ENCODE results near the gene LY6G6F. TPM values are rescaled to one million over a fixed set of nuclear protein-coding genes. Genes with fewer than 3 reads are reported as not detected.

LY6G6F gene
- total RNA-seq, 4 donors from 2014 or later, result not detected

DNA sequence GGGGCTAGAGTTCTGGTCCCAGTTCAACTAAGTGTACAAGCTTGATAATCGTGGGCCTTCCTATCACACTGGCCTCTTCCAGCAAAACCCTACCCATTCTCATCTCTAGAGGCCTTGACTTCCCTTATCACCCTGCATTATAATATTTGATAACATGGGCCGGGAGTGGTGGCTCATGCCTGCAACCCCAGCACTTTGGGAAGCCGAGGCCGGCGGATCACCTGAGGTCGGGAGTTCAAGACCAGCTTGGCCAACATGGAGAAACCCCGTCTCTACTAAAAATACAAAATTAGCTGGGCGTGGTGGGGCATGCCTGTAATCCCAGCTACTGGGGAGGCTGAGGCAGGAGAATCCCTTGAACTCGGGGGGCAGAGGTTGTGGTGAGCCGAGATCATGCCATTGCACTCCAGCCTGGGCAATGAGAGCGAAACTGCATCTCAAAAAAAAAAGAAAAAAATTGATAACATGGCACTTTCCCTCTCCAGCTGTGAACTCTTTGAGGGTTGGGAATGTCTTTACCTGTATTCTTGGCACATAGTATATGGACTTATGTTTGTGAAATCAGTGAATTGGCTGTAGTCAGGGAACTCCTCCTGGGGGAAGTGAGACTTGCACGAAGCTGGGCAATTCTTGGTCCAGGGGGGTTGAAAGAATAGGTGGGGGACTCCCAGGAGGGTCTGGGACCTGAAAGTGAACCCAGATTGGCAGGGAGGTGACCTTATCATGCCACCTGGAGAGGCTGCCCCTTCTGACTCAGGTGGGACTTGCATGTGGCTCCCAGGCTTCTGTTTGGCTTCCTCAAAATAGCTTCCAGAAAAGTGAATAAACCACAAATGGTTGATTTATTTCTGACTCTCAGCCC is 45.2 kb upstream of the LY6G6F start:
- H3K36me3 ChIP-seq, result peaks cover 0 to 6% (median 0%) of the 10 kb centered on the region in 4 donors
- peak overlapping the region in 1 of 4 donors; percentile 87 for H3K4me3 ChIP-seq
- no peaks in the 10 kb centered on the region for H3K27me3 ChIP-seq
- no peaks in the 10 kb centered on the region for H3K9me3 ChIP-seq
- intact Hi-C loops (cut with DNase I; ENCODE audit: low total_unique reads) (no loop called here), in situ Hi-C loops (cut with MboI; ENCODE audit: low pct_ligation_motif_present in 1 of 4, low pct_unique_long_range_greater_than_20kb in 1 of 4, low sequenced_read_pairs in 3 of 4) (no loop called here)
- H3K4me1 ChIP-seq, result peaks cover 30 to 68% (median 46%) of the 10 kb centered on the region in 4 donors
- no peak for DNase-seq
- peak overlapping the region; percentile 88 to 95 (median 90) for H3K27ac ChIP-seq
- 50 to 82% methylated on average over 2 to 12 of the region's 12 CpGs for WGBS, 2 donors (ENCODE audit: low coverage in 1 of 2)
- no peak for TF ChIP-seq CTCF (IDR thresholded peaks at IDR 0.05)
- no peak for TF ChIP-seq POLR2AphosphoS5 (IDR thresholded peaks at IDR 0.05)
- no peak for TF ChIP-seq EP300 (IDR thresholded peaks at IDR 0.05; ENCODE audit: low read depth)
- TF ChIP-seq POLR2A (IDR thresholded peaks at IDR 0.05), result no peak

- in situ Hi-C loops (cut with MboI; ENCODE audit: low pct_ligation_motif_present in 1 of 4, low pct_unique_long_range_greater_than_20kb in 1 of 4, low sequenced_read_pairs in 3 of 4), result no loop called here
- WGBS, 2 donors (ENCODE audit: low coverage in 1 of 2), result 84 to 89% methylated on average over 6 to 12 of the region's 12 CpGs
Measured at GRCh38 chr6:31662124-31662723, 44.4 kb upstream of the LY6G6F start.

DNA sequence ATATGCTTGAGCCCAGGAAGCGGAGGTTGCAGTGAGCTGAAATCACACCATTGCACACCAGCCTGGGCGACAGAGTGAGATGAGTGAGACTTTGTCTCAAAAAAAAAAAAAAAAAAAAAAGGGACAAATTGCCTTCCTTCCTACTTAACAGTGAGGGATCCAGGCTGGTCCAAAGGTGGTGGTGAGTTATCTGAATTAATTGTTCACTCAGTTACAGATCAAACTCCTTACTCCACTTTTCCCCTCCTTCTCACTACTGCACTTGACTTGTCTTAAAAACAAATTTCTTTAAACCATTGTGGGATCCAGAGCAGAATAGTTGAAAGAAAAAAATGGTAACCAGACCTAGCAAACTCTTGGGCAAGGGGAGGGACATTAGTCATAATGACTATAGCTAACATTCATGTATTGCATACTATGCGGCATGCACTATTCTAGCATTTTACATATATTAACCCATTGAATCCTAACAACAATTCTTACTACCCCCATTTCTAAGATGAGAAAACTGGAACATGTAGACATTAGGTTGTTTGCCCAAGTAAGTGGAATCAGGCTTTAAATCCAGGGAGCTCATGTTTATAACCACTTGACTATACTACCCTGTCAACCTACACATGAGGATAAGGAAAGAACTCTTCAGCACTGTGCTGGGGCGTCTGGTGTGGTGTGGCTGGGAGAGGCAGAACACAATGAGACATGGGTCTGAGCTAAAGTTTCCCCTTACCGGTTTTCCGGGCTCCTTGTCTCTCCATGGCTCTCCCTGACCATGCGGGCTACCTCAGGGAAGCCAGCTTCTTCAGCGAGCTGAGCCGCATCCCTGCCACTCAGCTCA is 43.3 kb upstream of the LY6G6F start:
- H3K36me3 ChIP-seq, result peaks cover 0 to 20% (median 6%) of the 10 kb centered on the region in 4 donors
- H3K4me3 ChIP-seq, result peak overlapping the region; percentile 43 to 96 (median 84)
- H3K9me3 ChIP-seq, result no peaks in the 10 kb centered on the region
- peak overlapping the region; percentile 93 to 99 (median 98) for H3K27ac ChIP-seq
- TF ChIP-seq EP300 (IDR thresholded peaks at IDR 0.05; ENCODE audit: low read depth), result no peak
- no peak for TF ChIP-seq POLR2A (IDR thresholded peaks at IDR 0.05)
- no peak for TF ChIP-seq CTCF (IDR thresholded peaks at IDR 0.05)
- no peak for TF ChIP-seq POLR2AphosphoS5 (IDR thresholded peaks at IDR 0.05)
- H3K4me1 ChIP-seq, result peaks cover 35 to 71% (median 45%) of the 10 kb centered on the region in 4 donors
- H3K27me3 ChIP-seq, result no peaks in the 10 kb centered on the region
- in situ Hi-C loops (cut with MboI; ENCODE audit: low pct_ligation_motif_present in 1 of 4, low pct_unique_long_range_greater_than_20kb in 1 of 4, low sequenced_read_pairs in 3 of 4) (no loop called here), intact Hi-C loops (cut with DNase I; ENCODE audit: low total_unique reads) (no loop called here)
- WGBS, 2 donors (ENCODE audit: low coverage in 1 of 2), result 69 to 93% methylated on average over 3 to 9 of the region's 9 CpGs
- DNase-seq, result no peak

More at GRCh38 chr6:31662124-31662723, 44.4 kb upstream of the LY6G6F start:
- no peak overlapping the region for H3K4me3 ChIP-seq
- intact Hi-C loops (cut with DNase I; ENCODE audit: low total_unique reads), result no loop called here
- TF ChIP-seq POLR2AphosphoS5 (IDR thresholded peaks at IDR 0.05) (no peak), EP300 (IDR thresholded peaks at IDR 0.05; ENCODE audit: low read depth) (no peak), CTCF (IDR thresholded peaks at IDR 0.05) (no peak), POLR2A (IDR thresholded peaks at IDR 0.05) (no peak)
- peaks cover 38 to 73% (median 53%) of the 10 kb centered on the region in 4 donors for H3K4me1 ChIP-seq
- no peak for DNase-seq
- H3K9me3 ChIP-seq, result no peaks in the 10 kb centered on the region
- no peaks in the 10 kb centered on the region for H3K27me3 ChIP-seq
- peak overlapping the region in 1 of 4 donors; percentile 6 for H3K27ac ChIP-seq
- H3K36me3 ChIP-seq, result peaks cover 0 to 9% (median 2%) of the 10 kb centered on the region in 4 donors

Data from transverse colon (tissue), 4 donors.